ENCODE data around the gene PXMP4.
A peak's percentile ranks its signal among the peaks of the same experiment; 100 is the strongest.

Gene PXMP4

DNA sequence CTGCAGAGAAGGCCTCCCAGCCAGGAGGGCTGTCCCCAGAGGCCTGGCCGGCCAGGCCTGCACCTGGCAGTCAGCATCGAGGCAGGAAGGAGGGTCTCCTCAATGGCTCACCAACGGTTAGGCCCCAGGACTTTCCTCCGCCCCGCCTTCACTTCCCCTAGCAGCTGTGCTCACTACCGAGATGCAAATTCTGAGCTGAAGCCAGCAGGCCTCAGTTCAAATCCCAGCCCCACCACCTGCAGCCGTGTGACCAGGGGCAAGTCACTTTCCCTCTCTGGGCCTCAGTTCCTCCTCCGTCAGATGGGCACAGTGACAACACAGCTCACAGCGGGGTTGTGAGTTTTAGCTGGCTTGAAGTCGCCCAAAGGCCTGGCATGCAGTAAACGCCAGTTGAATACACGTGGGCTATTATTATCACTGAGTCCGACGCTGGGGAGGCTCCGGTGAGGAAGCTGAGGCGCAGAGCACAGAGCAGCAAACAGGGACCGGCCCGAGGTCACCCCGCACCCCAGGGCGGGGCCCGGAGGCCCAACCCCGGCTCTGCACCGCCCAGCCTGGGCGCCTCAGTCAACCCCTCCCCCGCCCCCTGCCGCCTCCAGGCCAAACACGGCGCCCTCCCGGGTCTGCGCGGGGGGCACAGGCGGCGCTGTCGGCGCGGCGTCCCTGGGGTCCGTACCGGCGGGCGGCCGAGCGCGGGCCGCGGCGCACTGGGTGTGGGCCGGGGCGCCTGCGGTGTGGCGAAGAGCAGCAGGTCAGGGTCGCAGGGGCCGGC is 34.6 kb downstream of the PXMP4 start:
- no peak for DNase-seq (ENCODE audit: low spot score)

DNA sequence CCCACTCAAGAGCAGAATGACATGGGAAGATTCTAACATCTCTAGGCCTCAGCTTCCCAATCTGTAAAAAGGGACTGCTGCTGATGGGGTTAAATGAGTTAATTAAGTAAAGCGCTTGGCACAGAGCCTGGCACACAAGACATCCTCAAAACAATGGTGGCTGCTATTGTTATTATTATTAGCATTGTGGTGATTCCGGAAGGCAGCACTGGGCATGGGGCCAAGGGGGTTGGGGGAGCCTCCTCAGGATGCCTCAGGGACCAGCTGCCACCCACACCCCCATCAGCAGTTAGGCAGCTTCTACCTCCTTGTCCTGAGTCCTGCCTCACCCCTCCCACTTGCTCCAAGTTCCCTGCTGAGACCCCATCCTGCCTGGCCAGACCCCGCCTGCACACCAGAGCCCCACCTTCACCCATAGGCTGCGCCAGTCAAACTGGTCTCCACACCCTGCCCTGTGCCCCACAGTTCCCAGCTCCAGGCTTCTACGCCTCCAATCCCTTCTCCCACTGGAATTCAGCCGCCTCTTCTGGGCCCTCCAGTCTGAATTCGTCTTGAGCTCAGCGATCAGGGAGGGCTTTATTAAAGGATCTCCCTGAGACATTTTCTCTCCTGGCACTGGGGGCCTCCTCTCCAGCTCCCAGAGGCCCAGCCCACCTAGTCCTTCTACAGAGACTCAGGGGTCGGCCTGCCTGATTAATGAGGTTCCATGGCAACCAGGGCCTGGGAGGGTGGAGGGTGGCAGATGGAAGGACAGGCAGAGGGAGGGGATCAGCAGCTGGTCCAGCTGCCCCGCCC is 35.4 kb downstream of the PXMP4 start:
- peak; percentile 93 for DNase-seq (ENCODE audit: low spot score)

DNA sequence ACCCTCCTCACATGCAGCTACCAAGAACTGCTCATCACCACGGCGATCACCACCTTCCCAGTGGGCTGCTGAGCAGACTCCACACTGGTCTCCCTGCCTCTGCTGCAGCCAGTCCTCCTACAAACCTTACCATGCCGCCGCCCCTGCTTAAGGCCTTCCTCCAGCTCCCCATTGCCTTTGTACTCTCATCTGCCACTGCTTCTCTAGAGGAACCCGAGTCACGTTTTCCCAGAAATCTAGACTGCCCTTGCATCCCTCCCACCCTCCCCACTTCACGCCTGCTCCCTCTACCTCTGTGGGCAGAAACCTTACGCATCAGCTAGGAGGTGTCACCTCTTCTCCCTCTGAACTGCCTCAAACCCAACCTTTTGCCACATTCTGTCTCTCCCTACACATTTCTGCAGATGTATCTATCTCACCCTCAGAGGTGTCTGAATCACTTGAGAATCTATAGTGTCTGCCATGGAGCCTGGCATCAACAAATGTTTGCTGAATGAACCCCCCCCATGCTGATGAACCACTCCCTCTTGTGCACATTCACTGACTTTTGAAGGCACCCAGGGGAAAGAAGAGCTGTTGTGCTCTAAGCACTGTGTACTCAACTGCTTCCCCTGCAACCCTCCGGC is 38.3 kb downstream of the PXMP4 start:
- DNase-seq (ENCODE audit: low spot score), result no peak

DNA sequence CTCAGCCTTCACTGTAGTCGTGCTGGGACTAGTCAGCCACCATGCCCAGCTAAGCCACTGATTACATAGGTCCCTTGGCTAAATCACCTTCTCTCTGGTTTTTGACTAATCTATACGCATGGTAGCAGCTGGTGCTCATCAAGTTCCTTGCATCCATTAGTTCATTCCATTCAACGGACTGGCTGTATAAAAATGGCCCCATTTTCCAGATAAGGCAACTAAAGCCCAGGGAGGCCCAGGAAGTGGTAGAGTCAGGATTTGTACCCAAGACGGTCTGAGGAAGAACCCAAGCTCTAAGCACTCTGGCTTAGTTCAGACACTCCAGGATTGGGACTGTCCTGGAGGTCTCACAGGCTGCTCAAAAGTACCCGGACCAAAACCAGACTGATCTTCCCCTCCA is 38.8 kb downstream of the PXMP4 start:
- no peak for DNase-seq (ENCODE audit: low spot score)

DNA sequence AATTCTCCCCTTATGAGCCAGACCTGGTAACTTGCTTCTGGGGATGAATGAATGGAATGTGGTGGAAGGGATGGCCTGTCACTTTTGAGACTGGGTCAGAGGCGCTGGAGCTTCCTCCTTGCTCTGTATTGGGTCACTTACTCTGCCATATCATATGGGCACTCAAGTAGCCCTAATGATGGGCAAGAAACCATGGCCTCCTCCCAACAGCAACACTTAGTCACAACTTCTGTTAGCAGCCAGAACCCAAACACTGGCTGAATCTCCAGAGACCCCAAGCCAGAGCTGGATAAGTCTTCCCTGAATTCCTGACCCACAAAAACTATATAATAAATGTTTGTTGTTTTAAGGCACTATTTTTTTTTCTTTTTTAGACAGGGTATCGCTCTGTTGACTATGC is 39.4 kb downstream of the PXMP4 start:
- DNase-seq (ENCODE audit: low spot score), result no peak

DNA sequence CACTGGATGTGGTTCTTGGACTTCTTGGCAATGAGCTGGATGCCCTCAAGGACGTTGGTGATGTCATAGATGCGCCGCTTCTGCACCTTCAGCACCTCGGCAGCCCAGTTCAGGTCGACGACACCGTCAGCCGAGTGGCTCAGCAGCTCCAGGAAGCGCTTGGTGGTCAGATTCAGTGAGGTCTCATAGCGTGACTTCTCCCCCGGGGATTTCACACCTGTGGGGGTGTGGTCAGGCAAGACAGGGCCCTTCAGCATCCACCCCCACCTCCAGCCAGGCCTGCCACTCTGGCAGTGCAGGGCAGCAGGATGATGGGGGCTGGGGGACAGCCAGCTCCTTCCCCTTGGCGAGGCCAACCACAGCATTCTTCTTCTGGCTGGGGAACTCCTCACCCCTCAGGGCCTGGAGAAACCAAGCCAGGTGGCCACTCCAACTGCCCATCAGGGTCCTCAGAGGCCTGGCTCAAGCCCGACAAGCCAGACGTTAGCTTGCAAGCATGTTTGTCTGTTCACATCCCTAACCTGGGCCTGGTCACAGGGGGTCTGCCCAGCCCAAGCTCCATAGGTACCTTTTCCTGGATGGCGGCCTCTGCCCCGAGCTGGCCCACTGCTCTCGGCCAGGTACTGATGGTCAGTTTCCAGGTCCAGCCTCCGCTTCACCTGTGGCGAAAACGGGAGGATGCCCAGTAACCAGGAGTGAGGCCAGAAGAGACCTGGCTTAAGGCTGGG is 40.2 kb downstream of the PXMP4 start:
- DNase-seq (ENCODE audit: low spot score), result no peak

DNA sequence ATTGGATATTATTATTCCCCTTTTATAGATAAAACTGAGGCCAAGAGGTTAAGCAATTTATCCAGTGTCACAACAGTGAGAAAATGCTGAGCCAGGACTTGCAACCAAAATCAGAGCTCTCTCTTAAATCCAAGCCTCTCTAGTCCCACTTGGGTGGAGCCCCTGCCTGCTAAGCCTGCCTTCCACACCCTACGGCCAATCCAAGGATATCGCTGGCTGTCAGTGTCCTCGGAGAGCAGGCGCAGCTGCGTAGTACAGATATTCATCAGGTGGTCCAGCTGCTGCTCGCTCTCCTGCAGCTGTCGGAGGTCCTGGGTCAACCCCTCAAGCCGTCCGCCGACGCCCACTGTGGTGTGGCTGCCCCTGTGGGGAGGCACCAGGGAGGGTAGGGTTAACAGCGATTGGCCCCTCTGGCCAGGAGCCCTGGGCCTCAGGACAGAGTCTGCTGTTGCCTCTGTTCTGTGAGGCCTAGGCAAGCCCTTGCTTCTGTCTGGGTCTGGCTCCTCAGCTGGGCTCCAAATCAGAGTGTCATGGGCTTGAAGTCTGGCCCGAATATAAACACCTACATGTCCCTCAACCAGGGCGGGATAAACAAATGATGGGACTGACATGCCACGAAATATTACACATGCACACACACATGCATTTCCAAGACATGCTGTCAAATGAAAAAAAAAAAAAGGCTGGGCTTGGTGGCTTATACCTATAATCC is 42.0 kb downstream of the PXMP4 start:
- peak; percentile 70 for DNase-seq (ENCODE audit: low spot score)

DNA sequence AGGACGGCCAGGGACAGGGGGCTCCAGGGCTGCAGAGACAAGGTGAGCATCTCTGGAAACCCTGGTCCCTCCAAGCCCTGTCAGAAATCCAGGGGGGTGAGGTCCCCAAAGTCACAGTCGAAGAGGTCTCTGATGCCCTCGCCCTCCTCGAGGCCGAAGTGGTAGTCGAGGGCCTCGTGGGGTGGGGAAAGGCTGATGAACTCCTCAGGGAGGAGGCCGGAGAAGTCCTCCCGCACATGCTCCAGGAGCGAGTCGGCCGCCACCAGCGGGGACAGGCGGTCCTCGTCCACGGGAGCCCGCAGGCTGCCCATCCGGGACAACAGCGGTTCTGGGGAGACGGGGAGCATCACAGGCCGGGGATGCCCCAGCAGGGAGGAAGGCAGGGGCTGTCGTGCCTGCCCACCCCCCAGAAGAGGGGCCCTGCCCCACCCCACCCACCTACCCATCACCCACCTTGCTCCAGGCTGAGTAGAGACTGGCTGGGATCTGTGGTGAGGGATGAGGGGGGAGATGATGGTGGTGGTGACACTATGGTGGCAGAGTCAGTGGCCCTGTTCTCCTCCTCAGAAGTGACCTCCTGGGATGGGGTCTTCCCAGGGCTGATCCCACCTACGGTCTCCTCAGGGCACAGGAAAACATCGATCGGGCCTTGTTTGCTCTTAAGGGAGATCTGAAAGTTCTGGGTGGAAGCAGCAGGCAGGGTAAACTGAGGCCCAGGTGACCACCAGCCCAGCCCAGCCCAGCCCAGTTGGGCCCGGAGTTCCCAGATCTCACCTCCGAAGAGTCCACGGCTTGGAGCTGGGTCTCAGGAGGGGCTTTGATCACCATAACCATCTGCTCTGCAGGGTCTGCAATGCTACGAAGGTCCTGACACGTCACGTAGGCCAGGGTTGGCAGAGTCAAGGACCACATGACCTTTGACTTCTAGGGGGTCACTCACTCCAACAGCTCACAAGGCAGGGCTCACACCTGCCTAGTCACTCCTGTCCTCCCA is 43.2 kb downstream of the PXMP4 start:
- no peak for DNase-seq (ENCODE audit: low spot score)

DNA sequence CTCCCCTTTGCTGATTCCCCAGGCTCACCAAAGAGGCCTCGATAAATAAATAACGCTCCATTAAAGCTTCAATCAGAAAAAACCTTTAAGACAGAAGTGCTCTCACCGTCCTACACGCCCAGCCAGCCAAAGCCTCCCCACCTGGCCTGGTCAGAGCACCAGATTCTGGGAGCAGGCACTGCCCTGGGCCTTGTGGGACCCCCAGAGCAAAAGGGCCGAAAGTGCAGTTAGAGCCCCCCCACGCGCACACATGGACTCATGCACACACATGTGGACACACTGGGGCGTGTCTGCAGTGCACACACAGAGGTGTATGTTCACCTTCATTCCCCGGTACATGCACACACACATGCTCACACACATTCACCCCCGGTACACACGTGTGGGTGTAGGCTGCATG is 44.0 kb downstream of the PXMP4 start:
- DNase-seq (ENCODE audit: low spot score), result no peak

DNA sequence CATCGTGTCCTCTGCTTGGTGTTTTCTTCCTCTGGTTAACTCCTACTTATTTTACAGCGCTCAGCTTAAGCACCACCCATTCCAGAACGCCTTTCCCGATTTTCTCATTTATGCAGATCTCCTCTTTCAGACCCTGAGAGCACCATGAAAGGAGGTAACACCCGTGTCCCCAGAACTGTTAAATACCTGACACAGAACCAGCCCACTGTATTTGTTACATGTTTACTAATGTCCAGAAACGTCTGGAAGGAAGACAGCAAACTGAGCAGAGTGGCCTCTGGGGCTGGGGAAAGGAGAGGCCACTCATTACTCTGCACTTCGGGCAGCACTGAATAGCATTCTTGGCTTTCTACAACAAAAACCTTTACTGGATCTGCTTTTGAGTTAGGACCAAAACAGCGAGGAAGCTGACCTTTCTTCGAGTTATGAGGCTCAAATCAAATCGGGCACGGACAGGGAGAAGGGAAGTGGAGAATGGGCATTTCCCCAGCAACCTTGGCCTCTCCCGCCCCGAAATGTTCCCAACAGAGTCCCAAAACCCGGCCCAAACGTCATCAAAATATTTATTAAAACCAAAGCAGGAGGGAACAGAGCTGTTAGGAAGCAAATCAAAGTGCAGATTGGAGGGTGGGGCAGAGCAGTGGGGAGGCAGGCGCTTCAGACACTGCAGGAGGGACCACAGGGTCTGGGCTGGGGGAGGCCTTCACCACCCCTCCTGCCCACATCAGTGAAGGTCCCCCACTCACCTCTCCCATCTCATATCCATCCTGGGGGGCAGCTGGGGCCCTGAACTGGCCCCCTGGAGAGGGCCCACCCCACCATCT is 44.8 kb downstream of the PXMP4 start:
- DNase-seq (ENCODE audit: low spot score), result no peak

DNA sequence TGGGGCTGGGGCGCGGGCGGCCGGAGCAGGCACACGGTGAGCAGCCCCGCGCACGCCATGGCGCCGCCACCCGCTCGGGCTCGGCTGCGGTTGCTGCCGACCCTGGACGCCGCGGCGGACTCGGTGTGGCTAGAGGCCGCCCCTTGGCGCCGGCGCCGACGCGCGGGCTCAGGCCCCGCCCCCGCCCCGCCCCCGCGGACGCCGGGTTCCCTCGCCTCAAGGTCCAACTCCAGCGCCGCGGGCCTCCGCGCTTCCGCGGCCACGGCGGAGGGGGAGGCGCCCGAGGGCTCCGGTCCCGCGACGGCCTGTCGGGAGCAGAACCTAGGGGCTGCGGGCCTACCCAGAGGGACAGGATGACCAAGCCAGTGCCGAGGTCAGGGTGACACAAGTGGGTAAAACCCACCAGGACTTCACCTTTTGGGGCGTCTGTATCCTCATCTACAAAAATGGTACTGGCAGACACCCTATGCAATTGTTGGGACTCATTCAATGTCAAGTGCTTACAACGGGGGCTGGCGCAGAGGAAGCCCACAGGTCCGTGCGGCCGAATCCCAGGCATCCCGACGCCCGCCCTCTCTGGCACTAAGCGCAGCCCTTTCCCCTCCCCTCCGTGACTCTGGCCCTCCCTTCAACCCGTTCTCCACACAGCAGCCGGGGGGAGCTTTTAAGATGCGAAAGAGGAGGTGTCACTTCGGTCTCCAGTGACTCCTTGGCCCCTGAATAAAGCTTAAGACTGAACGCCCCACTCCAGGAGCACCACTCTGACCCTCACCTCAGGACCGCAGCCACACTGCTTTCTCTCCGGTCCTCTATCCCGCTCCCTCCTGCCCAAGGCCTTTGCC is 45.6 kb downstream of the PXMP4 start, which contains the start of gene NECAB3:
Gene NECAB3 (minus strand): TSS at position 135 of the 842 bp plus-strand sequence. CDS start 76 bp downstream, at position 59.
- DNase-seq (ENCODE audit: low spot score), result peak; percentile 87

DNA sequence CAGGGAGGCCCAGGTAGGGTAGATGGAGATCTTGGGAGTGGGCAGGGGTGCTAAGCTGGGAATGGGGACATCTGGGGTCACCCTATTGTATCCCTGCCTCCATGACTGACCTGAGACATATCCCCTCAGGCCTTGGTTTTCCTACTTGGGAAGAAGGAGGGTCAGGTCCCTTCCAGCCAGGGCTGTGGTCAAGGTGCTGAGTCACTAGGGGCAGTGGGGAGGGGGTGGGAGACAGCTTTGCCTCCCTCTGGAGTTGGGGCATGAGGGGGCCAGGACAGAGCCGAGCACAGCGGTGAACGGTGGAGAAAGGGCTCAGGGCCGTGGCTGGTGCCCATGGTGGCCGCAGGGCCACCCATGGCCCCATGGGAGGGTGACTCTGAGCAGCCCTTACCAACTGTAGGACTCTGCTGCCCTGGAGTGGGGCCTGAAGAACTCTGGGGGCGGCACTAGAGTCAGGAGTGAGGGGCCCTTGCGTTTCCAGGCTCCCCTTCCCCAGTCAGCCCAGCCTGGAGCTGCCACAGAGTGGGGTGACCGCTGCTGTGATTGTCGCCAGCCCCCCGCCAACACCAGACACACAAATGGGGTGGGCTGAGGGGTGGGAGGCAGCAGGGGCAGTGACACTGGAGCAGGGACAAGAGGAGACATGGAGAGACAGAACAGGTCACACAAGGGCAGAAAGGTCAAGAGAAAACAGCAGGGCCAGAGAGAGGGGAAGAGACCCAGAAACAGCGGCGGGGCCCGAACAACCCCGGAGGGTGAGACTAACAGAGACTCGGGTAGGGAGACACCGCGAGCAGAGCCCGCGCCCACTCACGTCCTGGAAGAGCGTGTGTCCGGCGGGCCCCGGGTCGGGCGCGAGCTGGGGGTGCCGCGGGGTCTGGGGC is 46.5 kb downstream of the PXMP4 start:
- DNase-seq (ENCODE audit: low spot score), result peak; percentile 60

DNA sequence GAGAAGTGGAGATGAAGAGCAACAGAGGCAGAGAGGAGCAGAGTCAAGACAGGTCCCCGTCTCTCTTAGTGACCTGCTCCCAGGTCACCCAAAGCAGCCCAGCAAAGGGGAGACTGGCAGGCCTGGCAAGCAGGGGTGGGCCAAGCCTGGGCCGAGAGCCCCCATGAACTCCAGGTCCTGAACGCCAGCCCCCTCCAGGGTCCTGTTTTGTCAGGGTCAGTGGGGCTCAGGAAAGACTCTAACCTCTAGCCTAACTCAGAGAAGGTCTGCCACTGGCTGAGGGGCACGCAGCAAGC is 47.0 kb downstream of the PXMP4 start:
- no peak for DNase-seq (ENCODE audit: low spot score)

DNA sequence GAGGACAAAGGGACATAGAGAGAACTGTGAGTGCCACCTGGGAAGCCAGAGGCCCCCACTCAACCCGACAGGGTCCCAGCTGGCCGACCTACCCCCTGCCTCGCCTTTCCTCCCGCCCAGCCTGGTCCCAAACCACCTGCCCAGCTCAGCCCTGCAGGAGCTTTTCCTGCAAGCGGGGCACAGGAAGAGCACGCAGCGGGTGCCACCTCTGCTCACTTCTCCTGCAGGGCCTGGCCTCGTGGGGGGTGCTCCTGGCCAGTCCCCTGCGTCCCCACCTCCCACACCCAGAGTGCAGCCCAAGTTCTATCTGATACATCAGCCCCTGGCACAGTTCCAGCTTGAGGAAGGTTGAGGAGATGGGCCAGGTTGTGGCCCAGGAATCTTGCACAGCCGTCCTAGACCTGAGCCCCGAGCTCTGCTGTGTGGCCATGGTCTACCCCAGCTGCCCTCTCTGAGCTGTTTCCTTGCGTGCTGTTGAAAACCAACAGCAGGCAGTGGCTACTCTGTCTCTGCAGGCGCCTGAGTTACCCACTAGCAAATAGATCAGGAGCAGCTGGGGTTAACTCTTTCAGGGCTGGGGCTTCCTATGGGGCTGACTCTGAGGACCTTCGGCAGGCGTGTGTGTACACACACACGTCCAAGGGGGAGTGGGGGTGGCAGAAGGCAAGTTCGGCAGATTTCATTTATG is 47.5 kb downstream of the PXMP4 start:
- DNase-seq (ENCODE audit: low spot score), result peak; percentile 75

DNA sequence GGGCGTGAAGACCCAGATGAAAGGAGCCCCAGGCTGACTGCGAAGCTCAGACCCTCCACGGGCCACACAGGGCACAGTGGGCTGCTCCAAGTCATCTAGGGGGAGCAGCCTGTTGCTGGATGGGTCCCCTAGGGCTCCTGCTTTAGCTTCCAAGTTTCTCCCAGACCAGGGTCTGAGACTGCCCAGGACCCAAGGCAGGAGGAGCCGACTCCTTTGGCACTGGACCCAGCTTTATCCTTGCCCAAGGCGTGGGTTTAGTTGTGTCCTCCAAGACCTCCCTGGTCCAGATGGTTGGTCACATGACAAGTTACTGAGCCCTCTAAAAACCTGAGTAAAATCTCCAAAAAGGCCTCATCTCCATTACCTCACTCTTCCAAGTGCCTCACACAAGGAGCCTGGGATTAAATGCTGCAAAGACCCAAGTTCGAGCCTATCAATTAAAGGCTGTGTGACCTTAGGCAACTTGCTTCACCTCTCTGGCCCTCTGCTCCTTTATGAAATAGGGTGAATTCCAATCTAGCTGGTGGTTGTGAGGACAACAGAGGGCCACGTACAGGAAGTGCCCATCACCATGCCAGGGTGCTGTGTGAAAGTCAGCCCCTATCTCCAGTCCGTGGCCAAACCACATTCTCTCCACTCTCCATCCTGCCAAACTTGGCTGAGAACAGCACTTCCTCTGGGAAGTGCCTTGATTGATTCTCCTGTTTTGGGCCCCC is 48.4 kb downstream of the PXMP4 start:
- no peak for DNase-seq (ENCODE audit: low spot score)
